Keratinocyte (primary cell): ENCODE results near the gene SORL1.

Source experiments
- EZH2 ChIP-seq: IDR thresholded peaks from one replicate; pipeline ENCODE4 v1.6.1; 2012; ENCODE audit warnings: inconsistent platforms, mild to moderate bottlenecking, low read length, moderate library complexity
- TF ChIP-seq, protein P1 (sequence below), 3 experiments: IDR thresholded peaks in 1 of 3; conservative IDR thresholded peaks in 1 of 3; optimal IDR thresholded peaks in 1 of 3; 2 replicates in 2 of 3; 3 replicates in 1 of 3; pipeline versions ENCODE3 to v1.5.1; 2011; ENCODE audit warnings: low read length in 3 of 3, mild to moderate bottlenecking in 3 of 3, moderate library complexity in 2 of 3, control low read depth in 1 of 3, inconsistent platforms in 1 of 3; ENCODE audit not compliant: insufficient read depth in 2 of 3; ENCODE audit errors: extremely low read depth in 1 of 3

DNA sequence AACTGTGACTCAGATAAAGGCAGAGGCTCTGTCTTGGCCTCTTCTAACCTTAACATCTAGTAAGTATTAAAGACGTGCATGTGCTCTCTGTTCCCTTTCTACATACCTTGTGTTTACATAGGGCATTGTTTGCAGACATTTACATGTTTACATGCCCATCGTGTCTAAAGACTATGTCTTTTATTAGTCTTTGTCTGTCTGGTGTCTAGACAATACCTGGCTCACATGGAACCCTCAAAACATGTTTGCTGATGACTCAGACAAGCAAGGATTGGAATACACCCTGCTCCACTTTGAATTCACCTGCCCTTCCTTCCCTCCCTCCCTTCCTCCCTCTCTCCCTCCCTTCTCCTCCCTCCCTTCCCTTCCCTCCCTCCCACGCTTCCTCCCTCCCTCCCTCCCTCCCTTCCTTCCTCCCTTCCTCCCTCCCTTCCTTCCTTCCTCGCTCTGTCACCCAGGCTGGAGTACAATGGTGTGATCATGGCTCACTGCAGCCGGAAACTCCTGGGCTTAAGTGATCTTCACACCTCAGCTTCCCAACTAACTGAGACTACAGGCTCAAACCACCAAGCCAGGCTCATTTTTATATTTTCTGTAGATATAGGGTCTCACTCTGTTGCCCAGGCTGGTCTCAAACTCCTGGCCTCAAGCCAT lies 24.4 kb downstream of the SORL1 start:
- no peak for TF ChIP-seq EZH2
- TF ChIP-seq, protein P1, sequence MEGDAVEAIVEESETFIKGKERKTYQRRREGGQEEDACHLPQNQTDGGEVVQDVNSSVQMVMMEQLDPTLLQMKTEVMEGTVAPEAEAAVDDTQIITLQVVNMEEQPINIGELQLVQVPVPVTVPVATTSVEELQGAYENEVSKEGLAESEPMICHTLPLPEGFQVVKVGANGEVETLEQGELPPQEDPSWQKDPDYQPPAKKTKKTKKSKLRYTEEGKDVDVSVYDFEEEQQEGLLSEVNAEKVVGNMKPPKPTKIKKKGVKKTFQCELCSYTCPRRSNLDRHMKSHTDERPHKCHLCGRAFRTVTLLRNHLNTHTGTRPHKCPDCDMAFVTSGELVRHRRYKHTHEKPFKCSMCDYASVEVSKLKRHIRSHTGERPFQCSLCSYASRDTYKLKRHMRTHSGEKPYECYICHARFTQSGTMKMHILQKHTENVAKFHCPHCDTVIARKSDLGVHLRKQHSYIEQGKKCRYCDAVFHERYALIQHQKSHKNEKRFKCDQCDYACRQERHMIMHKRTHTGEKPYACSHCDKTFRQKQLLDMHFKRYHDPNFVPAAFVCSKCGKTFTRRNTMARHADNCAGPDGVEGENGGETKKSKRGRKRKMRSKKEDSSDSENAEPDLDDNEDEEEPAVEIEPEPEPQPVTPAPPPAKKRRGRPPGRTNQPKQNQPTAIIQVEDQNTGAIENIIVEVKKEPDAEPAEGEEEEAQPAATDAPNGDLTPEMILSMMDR (optimal IDR thresholded peaks at IDR 0.05 in 1 of 3, IDR thresholded peaks at IDR 0.05 in 1 of 3, conservative IDR thresholded peaks at IDR 0.05 in 1 of 3; ENCODE audit: extremely low read depth in 1 of 3, insufficient read depth in 2 of 3, low read length in 3 of 3) = no peak
